ENCODE measurements around the gene NCF2.
"Not testable (repeated sequence)": the region's sequence is repeated elsewhere in the genome, so short reads cannot be mapped to it uniquely, and the experiment has no call there.

Gene NCF2, protein sequence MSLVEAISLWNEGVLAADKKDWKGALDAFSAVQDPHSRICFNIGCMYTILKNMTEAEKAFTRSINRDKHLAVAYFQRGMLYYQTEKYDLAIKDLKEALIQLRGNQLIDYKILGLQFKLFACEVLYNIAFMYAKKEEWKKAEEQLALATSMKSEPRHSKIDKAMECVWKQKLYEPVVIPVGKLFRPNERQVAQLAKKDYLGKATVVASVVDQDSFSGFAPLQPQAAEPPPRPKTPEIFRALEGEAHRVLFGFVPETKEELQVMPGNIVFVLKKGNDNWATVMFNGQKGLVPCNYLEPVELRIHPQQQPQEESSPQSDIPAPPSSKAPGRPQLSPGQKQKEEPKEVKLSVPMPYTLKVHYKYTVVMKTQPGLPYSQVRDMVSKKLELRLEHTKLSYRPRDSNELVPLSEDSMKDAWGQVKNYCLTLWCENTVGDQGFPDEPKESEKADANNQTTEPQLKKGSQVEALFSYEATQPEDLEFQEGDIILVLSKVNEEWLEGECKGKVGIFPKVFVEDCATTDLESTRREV

DNA sequence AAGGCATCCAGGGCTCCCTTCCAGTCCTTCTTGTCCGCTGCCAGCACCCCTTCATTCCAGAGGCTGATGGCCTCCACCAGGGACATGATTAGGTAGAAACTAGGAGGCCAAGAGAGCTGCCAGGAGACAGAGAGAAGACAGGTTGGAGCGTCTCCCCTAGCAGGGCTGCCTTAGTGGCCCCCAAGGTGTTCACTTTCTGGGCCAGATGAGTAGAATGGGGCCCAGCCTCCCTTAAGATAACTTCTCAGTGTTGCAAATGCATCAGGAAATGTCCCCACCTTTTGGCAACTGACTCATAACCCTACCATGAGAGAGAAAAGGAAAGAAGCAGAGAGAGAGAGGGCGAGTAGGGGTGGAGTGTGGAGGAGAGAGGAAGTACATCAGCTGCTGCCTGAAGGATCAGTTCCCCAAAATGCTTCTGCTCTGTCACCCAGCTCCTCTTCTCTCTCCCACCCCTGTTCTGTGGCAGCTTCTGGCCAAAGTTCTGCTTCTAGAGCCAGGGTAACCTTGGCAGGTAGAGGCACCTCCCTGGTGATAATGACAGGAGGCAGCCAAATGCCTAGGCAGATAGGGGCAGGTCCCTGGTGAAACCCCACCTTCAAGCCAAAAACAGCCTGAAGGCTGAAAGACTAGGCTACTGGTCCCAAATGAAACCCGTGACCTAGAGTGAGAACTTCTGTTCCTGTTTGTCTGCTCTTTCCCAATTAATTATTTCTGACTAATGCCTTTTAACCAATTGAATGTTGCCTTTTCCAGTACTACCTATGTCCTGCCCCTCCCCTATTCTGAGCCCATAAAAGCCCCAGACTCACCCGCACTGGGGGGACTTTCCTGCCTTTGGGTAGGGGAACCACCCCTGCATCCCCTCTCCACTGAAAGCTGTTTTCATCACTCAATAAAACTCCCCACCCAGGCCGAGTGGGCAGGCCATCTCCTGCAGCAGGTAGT lies at the start of gene NCF2:
TSS of gene NCF2 (minus strand) at position 216 of the 948 bp plus-strand sequence. CDS start at position 86, 130 bp downstream.
- no peak for DNase-seq

DNA sequence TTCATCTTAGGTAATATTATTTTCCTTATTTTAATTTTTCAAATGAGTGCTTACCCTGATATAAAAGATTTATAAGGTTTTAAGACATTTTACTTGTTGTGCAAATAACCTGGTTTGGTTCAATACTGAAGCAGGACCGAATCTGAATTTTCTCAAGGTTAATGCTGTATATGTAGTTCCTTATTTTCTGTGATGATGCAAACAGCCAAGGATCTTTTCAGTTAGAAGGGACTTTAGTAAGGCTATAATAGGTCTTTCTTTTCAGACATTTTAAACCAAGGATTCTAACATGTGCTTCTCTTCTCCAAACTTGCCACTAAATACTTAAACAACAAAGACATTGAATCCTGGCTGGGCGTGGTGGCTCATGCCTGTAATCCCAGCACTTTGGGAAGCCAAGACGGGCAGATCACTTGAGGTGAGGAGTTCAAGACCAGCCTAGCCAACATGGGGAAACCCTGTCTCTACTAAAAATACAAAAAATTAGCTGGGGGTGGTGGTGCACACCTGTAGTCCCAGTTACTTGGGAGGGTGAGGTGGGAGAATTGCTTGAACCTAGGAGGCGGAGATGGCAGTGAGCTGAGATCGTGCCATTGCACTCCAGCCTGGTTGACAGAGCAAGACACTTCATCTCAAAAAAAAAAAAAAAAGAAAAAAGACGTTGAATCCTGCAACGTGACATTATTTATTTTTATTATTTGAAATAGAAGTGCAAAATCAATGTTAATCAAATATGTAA lies 48.6 kb upstream of the NCF2 start:
- no peak for DNase-seq

DNA sequence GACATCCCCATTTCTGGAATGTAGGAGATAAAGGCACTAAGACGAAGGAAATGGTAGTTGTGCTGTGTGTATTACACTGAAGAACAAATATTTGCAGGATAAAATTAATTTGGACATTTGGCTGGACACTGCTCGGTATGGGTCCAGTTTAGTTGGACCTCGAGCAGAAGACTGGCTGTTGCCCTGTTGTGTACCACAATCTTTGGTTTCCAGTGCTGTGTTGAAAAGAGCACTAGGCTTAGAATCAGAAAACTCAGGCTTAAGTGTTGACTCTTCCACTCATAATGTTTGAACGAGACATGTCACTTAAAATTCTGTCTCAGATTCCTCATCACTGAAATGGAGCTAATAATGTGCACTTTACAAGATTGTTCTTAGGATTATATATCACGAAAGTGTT lies 46.5 kb upstream of the NCF2 start:
- no peak for DNase-seq

DNA sequence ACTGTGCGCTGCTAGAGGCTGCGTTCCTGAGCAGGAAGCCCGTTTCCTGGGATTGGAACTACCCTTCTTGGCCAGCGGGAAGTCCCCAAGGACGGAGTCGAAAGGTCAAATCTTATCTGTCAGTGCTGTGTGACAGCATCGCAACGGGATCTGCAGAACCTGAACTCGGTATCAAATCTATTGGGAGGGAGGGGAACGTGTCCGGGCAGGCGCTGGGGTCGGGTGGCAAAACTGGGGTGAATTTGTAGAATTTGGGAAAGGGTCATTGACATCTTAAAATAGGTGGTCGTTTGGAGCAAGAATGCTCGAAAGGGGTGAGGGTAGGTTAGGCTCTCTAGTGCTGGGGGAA lies 46.0 kb upstream of the NCF2 start:
- no peak for DNase-seq

DNA sequence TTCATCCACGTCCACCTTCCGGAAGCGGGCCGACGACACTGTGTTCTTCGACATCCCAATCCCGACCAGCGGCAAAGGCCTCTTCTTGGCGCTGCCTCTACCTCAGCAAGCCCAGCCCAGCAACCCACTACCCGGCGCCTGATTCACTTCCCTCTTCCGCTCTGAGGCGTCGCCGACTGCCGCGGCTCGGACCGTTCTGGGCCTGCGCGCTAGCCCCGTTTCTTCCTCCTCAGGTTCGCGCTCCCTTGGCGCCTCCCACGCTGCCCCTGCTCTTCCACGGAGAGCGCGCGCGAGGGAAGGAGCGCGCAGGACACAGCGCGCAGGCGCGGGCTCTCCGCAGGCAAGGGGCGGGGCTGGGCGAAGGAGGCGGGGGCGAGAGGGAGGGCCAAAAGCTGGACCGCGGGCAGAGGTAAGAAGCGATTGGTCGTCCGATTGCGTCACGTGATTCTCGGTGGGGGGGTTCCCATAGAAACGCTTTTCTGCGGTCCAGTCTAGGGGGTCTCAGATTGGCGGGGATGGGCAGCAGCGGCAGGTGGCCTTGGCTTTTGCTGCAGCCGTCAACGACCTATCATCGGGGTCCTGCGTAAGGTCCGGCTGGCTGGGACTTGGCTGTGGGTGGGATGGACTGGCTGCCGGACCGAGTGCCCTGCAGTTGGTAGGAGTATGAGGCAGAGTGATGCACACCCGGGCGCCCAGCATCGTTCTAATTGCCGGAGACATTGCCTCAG lies 45.5 kb upstream of the NCF2 start, which contains the start of gene ARPC5:
TSS of gene ARPC5 (minus strand) at position 178 of the 728 bp plus-strand sequence. CDS start at position 54, 124 bp downstream.
- DNase-seq, result peak; percentile 98

DNA sequence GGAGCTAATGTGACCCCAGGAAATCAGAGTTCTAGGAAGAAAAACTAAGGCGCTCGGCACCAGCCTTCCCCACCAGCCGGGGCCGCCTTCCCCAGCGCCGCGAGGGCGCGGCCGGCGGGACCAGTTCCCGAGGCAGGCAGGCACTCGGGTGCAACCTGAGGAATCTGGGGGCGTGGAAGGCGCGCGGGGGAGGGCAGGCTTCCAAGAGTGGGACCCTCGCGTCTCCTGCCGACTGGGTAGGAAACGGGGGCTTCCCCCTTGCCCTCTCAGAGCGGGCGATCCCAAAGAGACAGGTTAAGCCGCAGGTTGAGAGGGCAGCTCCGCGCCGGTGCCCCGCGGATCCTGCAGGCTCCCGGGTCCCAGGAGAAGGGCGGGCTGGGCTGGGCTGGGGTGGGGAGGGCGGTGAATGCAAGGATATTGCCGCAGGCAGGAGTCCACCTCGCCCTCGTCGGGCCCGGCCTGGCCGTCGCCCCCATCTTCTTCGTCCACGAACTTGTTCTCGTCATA lies 44.9 kb upstream of the NCF2 start:
- DNase-seq, result no peak

DNA sequence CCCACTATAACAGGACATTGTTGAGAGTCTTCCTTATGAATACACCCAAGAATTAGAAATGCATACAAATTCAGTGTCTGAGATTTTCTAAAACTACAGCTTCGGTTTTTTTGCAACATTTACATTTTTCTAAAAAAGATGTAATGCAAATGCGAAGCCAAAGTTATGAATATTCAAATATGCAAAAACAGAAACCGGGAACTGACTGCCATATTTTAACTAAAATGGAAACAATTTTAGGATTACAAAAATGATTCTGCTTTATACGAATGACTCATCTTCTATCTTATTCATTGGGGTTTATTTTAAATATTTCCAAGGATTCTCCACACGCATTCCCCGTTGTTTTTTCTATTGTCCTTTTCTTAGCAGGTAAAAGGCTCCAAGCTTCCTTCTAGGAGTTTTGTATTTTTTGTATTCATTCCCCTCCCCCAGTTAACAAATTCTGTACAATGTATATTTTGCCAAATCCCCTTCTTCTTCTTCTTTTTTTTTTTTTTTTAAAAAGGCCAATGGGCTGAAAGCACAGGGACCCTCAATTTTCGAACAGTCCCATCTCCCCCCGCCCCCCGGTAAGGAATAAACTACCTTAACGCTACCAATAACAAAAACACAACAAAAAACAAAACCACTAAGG lies 44.3 kb upstream of the NCF2 start:
- no peak for DNase-seq

DNA sequence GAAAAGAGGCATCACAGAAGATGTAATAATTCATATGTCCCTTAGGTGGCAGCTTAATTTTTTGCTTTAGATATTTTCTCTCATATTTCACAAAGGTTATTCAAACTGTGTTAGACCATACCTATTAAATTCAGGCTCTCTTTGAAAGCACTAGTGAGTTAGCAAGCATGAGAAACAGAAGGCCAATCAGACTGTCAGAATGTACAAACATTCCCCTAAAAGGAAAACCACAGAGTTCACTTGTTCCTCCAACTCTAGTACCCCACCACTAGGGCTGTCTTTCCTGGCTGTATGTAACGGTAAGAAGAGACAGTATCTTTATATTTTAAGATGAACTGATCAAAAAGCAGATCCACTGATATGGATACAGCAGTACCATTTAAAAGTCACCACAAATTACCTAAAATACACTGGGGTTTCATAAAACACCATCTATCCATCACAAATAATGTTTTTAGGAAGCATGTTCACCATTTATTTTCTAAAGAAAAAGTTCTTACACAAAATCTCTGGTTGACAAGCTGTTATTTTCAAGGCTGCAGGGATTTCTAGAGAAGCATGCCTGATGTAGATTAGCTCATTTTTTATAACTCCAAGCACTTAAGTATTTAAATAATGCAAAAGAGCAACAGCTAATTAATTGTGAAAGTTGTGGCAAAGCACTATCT lies 43.6 kb upstream of the NCF2 start:
- DNase-seq, result peak; percentile 47

DNA sequence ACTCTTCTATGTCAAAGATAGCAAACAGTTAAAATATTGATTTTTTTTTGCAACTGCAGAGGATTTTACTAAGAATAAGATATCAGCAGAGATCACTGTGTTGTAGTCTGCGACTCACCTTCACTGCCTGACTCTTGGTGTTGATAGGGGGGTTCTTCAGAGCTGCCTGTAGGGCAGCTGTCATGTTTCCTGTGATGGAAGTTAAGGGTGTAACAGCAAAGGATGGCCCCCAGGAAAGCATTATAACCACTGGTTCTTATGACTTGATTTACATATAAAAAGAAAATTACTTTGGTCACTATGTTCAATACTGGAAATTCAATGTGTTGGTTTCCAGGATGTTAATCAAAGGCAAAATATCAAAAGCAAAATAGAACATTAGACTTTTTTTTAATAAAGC lies 42.7 kb upstream of the NCF2 start:
- DNase-seq, result no peak

DNA sequence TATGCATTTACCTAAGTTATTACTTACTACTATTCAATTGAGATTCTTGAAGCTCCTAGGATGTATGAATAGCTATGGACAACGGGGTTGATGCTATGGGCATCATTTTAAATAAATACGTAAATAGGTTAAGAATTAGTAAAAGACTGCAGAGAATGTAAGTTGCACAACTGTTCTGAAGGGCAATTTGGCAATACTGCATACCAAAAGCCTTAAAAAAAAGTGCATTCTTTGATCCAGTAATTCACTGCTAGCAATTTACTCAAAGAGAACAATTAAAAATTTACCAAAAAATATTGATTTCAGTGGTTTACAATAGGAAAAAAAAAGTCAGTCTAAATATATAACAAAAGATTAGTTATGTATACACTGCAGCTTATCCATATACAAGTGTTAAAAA lies 41.9 kb upstream of the NCF2 start:
- peak; percentile 39 for DNase-seq

DNA sequence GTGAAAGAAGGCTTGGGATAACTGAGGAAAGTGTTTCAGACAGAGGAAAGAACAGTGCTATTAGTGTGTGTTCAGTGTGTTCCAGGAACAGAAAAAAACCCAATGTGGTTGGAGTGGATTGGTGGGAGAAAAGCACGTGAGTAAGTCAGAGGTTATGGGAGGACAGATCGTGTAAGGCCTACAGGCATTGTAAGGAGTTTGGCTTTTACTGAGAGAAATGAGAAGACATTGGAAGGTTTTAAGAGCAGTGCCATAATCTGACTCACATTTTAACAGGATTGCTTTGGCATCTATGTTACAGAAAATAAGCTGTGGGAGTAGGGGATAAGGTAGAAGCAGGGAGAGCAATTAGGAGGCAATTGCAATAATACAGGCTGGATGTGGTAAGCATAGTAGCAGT lies 40.5 kb upstream of the NCF2 start:
- DNase-seq, result peak; percentile 23

DNA sequence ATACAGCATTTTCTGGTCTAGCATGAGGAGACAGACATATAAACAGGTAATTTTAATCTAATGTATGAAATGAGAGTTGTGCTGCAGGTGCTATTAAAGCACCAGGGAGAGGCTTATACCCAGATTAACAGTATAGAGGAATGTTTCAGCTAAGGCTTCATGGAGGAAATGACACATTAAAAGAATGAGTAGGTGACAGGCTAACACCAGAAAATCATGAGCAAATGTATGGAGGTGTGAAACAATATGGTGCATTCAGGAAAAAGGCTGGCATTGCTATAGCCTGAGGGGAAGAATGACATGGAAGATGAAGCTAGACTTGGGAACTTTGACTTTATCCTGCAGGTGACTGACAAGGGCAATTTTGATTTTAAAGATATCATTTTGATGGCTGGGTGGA lies 38.3 kb upstream of the NCF2 start:
- no peak for DNase-seq

DNA sequence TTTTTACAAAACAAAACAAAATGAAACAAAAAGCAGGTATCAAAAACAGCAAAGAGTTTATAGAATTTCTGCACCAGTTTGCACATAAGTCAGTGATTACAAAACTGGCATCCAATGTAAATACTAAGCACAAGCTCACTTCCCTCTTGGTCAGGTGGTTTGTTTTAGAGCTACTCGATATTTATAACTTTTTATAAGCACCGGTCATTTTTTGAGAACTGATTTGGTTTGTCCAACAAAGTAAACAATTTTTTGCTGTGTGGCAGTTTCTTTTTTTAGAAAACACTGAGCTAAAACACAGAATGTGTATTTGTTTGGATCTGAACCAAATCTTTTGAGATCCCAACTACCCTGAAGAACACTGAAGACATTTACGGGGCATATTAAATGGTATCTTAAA lies 36.0 kb upstream of the NCF2 start:
- not testable (repeated sequence) for DNase-seq

DNA sequence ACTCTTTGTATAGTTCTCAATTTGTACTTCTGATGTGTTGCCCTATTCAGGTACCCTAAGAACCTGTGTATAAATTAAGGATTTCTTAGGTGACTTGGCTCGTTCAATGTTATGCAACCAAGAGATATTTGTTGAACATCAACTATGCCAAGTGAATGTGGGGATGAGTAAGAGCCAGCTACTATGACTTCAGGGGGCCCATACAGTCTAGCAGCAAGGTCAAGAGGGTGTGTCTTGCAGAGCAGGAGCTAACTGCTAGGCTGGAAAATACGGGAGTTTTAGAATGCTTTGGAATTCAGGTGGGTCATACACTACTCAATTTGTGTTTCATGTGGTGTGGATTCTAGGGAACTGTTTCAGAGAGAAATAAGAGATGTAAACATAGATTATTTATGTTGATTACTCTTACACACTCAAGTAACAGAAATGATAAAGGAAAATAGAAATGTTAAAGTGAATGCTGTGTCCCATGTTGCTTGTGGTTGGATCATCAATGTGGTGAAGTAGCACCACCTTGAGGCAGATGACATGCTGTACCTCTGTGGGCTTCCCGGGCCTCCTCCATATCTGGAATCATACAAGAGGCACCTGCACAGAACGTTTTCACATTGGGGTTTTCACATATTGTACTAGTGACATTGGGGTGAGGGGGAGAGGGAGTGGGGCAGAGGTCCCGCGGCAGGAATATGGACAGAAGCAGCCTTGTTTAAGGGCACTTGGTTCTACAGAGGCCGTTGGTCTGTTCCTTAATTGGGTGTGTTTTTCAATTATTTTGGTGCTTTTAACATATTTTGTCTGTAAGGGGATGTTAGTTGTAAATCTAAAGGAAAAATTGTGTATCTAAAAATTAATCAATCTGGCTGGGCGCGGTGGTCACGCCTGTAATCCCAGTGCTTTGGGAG lies 32.9 kb upstream of the NCF2 start:
- peak; percentile 65 for DNase-seq

DNA sequence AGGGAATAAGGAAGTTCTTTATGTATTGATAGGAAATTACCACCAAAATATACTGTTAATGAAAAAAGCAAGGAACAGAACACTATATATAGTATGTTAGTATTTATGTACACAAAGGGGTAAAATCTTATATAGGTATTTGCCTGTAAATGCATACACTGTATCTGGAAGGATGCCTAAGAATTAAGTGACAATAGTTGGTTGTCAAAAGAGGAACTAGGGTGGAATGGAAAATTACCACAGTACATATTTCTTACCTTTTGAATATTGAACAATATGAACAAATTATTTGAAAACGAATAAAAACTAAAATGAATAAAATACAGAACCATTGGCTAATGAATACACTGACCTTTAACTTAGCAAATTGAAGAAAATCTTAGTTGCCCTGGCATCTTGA lies 31.8 kb upstream of the NCF2 start:
- DNase-seq, result no peak

DNA sequence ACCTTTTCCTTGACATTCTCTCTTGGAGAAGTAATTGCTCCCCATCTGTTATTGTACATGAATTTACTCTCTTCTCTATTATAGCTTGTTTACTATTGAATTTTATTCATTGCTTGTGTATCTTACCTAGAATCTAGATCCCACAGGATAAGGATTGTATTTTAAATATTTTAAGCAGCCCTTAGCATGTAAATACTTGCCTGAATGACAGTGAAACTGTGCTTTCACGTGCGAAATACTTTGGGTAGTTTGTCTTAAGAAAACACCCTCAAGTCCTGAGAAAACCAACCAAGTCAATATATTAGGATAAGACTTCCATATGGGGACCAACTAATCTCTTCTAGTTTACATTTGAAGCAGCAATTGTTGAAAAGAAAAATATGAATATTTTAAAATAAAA lies 30.1 kb upstream of the NCF2 start:
- DNase-seq, result no peak

DNA sequence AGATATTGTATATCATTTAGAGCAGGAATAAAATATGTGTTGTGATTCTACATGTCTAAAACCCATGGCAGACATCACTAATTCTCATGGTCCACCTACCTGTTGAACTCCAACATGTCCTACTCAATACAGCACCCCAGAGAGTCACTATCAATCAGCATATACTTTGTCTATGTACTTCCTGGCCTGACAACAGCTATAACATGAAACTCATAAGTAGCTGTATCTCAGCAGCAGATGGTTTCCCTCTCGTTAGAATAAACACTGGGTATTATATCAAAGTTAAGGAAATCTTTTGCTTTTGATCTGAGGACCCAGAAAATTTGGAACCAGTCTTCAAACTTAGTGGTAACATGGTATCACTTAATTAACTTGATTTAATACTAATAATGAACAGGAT lies 29.5 kb upstream of the NCF2 start:
- no peak for DNase-seq

DNA sequence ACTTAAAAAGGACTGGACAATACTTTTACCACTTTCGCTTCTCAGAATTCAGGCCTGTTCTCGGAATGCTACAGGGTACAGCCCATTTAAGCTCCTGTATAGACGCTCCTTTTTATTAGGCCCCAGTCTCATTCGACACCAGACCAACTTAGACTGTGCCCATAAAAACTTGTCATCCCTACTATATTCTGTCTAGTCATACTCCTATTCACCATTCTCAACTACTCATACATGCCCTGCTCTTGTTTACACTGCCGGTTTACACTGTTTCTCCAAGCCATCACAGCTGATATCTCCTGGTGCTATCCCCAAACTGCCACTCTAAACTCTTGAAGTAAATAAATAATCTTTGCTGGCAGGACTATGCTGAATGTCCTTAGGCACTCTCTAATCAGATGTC lies 27.9 kb upstream of the NCF2 start:
- DNase-seq, result not testable (repeated sequence)

DNA sequence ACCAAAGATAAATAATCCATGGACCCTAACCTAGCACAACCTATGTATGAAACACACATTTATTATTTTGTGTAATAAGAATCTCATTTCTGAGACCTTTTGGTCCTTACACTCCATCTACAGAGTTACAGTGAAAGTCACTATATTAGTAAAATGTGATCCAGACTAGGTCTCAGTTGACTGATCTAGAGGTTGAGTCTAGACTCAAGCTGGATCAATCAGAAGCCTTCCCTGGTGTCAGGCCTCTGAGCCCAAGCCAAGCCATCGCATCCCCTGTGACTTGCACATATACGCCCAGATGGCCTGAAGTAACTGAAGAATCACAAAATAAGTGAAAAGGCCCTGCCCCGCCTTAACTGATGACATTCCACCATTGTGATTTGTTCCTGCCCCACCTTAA lies 22.7 kb upstream of the NCF2 start:
- DNase-seq, result not testable (repeated sequence)

DNA sequence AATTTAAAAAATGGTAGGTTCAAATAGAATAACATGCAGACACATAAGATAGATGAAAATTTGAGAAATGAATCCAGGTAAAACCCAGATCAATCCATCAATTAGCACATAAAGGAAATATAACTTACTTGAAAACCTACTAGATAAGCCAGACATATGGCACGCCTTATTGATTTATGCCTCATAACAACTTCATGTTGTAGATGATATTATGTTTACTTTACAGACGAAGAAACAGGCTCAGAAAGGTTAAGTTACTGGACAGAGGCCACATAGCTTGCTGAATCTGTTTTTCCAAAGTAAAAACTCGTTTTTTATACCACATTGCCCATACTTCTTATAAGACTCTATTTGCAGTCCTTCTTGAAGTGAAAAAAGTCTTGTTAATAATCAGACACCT lies 22.1 kb upstream of the NCF2 start:
- DNase-seq, result no peak
